Right kidney (tissue), 1 donor: ENCODE results near the gene DARS1.
"Not testable (repeated sequence)": the region's sequence is repeated elsewhere in the genome, so short reads cannot be mapped to it uniquely, and the experiment has no call there.

Experiments
- DNase-seq: peaks from one replicate; pipeline ENCODE4 v3.0.0-alpha.2; 2016

The DARS1 gene

GRCh38 chr2:135885709-135886108 is 99.7 kb downstream of the DARS1 start:
- no peak for DNase-seq

GRCh38 chr2:135882415-135882814 is 103.0 kb downstream of the DARS1 start:
- no peak for DNase-seq

GRCh38 chr2:135876770-135877169 is 108.7 kb downstream of the DARS1 start:
- DNase-seq = not testable (repeated sequence)

- DNase-seq = peak; percentile 95
These were observed 109.2 kb downstream of the DARS1 start, which contains the start of gene MCM6 for GRCh38 chr2:135876066-135876711. Gene MCM6 (minus strand): TSS chr2:135876443. CDS start chr2:135876365, 78 bp downstream.

GRCh38 chr2:135875491-135876065 is 109.8 kb downstream of the DARS1 start:
- no peak for DNase-seq

GRCh38 chr2:135874777-135875365 is 110.6 kb downstream of the DARS1 start:
- no peak for DNase-seq

GRCh38 chr2:135870571-135870970 is 114.9 kb downstream of the DARS1 start:
- no peak for DNase-seq

- no peak for DNase-seq
These were observed 122.2 kb downstream of the DARS1 start for GRCh38 chr2:135863233-135863632.

GRCh38 chr2:135862718-135863117 is 122.7 kb downstream of the DARS1 start:
- DNase-seq = no peak
